NCI-H82 treated with DMSO at 0.1 percent for 48 hours (cell line): ENCODE measurements around the gene HOOK2.

Source experiments
- DNase-seq: peaks from one replicate; lab custom pipeline; 2025; ENCODE audit not compliant: unreplicated experiment; lab: John Stamatoyannopoulos, UW

The HOOK2 gene

DNA sequence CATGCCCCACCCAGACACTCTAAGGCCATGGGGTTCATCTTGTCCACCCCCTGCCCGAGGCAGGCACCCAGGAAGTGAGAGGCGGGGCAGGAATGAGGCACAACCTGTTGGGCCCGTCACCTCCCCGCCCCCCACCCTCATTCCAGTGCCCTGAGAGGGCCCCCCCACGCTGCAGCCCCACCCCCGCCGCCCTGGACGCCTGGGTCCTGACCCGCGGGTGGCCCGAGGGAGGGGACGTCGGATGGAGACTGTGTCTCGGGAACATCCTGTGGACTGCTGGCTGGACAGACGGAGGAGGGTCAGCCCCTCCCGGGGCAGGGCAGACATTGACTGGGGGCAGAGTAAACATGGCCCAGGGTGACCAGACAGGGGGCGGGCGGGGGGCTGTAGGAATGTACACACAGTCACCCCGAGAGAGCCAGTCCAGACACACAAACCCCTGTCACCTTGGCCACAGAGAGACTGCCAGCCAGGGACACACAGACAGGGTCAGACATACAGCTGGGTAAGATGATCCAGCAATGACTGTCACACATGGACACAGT, 8.6 kb upstream of the HOOK2 start:
- no peak for DNase-seq

DNA sequence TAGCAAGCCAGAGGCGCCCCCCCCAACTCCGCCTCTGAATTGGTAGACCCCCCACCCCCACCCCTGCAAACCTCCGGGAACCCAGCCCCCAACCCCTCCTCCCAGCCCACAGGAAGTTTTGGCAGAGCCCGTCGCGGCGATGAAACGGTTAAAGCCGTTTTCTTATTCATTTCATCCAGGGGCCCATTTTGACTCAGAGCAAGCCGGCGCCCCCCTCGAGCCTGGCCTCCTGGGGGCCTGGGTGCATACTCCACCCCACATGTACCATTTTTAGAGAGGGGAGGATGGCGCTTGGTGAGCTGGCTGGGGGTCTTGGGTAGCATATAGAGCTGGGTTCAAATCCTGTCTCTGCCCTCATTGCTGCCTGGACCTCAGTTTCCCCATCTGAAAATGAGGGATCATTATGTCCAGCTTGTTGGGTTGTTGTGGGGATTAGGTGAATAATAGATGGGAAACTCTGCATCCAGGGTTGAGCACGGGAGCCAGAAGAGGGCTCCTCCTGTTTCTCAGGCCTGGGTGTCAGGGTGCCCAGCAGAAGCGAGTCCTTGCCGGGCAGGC, 8.0 kb upstream of the HOOK2 start:
- DNase-seq, result no peak

DNA sequence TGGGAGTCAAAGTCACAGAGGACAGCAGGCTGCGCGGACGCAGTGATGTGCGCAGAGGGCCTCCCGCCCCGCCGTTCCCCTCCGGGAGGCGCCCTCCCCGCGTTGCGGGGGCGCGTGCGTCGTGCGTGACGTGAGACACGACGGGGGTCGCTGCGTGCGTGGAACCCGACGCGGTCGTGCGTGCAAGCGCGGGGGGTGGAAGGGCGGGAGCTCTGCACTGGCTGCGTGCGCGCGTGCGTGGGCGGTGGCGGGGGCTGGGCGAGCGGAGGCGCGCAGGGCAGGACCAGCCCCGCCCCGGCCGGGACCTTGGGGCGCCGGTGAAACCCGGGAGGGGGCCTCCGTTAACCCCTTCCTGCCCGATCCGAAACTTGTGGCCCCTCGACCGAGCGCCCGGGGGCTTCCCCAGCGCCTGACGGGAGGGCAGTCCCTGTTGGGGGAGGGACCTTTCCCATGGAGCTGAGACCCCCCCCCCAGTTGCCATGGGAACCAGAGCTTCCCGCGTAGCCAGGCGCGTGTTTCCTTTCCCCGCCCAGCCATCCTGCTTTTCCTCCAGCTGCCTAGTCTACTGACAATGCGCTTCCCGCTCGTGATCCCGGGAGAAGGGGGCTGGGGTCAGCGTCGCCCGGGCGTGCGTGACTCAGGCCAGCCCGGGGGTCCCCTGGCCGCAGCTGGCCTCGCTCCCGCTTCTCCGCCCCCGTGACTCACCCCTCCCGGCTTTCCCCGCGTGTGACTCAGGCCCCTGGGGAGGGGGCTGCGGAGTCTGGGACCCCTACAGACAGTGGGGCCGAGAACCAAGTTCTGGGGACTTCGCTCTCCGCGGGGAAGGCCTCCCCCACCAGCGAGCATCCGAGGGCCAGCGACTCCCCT, 7.3 kb upstream of the HOOK2 start:
- DNase-seq, result peak; percentile 69

DNA sequence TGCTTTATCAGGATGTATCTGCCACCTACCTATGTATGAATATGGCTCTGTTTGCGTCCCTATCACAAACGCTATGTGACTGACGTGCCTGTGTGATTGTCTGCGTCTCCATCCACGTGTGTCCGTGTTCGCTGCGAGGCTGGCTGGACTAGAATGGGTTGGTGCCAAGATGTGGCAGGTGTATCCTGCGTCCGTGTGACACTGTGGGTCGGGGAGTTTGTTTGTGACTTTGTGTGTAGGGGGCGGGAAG, 6.7 kb upstream of the HOOK2 start:
- no peak for DNase-seq

DNA sequence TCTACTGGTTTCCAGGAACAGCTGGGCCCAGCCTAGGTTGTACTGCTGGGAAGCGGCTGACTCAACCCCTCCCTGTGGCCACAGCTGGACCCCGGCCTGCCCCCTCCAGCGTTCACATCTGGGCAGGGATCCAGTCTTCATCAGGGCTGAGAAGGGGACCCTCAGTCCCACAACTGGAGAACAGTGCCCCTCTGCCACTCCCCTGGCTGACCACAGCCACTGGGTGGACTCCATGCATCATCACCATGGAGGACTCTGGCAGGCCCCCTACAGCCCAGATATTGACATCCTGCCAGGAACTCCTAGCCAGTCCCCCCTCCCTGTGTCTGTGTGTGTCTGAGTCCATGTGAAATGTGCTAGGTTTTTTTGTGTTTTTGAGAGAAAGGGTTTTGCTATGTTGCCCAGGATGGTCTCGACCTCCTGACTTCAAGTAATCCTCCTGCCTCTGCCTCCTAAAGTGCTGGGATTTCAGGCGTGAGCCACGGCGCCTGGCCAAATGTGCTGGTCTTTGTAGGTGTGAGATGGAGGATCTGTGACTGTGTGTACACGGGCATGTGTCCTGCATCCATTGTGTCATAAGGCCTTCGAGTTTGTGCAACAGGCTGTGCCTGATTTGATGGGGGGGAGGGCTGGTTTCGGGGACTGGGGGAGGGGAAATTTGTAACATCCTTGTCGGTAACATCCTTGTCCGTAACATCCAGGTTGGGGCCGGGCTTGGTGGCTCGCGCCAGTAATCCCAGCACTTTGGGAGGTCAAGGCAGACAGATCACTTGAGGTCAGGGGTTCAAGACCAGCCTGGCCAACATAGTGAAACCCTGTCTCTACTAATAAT, 4.0 kb upstream of the HOOK2 start:
- peak; percentile 49 for DNase-seq

- no peak for DNase-seq
Observed at GRCh38 chr19:12778905-12779161, 3.5 kb upstream of the HOOK2 start.

GRCh38 chr19:12778017-12778904, 2.9 kb upstream of the HOOK2 start:
- peak; percentile 86 for DNase-seq

DNA sequence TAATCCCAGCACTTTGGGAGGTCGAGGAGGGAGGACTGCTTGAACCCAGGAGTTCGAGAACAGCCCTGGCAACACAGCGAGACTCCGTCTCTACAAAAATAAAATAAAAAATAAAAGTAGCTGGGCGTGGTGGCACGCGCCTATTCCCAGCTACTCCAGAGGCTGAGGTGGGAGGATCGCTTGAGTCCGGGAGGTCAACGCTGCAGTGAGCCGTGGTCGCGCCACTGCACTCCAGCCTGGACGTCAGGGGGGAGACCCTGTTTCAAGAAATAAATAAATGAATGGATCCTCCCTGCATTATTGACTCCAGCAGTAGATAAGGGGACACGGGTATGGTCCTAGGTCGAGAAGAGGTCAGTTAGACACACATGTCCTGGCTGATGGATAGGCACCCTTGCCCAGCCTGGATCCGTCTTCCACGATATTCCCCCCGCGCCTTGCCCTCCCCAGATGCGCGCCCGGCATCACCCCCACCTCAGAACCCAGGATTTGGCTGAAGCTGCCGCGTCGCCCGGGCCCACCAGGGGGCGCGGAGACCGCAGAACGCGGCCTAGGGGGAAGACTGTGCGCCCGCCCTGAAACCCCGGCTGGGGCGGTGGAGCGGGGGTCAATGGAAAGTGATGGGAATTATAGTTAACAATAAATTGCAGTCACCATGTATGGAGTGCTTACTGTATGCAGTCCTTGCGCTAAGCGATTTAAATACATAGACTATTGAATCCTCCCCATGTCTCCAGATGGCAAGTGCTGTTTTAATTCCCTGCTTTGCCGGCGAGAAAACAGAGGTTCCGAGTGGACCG, 2.1 kb upstream of the HOOK2 start:
- DNase-seq, result peak; percentile 87

GRCh38 chr19:12773571-12773970, 1.8 kb downstream of the HOOK2 start:
- no peak for DNase-seq

DNA sequence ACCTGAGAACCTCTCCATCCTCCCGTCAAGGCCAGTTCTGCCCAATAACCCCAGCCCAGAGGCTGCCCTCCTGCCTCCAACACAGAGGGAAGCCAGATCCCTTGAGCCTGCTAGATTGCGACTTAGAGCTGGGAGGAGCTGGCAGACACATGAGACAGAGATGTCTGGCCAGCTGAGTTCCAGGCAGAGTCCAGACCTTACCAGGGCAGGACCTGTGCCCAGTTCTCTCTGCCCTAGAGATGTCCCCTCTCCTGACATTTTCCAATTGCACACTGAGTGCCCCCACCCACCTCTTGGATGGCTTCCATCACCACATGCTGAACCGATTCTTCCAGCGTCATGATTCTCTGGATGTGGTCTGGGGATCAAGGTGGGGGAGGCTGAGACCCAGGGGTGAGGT, 3.0 kb downstream of the HOOK2 start:
- DNase-seq, result no peak

- no peak for DNase-seq
Observed at GRCh38 chr19:12770922-12771321, 4.4 kb downstream of the HOOK2 start.

- peak; percentile 87 for DNase-seq
Observed at GRCh38 chr19:12769689-12770088, 5.7 kb downstream of the HOOK2 start.

DNA sequence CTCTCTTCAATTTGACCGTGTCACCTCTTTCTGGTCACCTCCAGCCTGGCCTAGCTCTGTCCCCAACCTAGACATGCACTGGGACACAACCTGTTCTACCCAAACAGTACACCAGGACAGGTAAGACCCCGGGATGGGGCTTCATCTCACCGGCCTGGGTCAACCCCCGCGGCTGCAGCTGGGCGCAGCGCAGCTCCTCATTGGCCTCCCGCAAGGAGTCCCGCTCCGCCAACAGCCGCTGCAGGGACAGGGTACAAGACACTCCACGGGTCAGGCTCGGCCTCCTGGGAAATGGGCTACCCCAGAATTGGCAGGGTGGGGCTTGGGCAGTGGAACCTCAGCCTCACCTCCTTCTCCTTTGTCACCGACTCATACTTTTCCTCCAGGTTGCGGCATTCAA, 7.7 kb downstream of the HOOK2 start:
- no peak for DNase-seq

DNA sequence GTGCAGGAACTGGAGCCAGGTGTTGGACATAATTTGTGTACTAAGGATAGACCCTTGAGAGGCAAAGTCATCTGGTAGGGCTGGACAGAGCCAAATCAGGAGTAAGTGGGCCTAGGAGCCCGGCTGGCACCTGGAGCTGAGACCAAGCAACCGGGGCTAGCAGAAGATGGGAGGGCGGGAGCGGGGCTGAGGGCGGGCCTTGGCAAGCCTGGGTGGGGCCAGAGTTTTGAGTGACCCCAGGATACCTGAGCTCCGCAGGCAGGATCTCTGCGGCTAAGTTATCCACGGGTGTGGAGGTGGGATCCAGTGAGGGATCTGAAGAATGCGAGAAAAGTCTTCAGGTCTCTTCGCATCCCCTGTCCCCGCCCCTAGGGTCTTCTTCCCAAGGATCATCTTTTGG, 8.2 kb downstream of the HOOK2 start:
- no peak for DNase-seq

GRCh38 chr19:12766051-12766521, 9.3 kb downstream of the HOOK2 start:
- no peak for DNase-seq

DNA sequence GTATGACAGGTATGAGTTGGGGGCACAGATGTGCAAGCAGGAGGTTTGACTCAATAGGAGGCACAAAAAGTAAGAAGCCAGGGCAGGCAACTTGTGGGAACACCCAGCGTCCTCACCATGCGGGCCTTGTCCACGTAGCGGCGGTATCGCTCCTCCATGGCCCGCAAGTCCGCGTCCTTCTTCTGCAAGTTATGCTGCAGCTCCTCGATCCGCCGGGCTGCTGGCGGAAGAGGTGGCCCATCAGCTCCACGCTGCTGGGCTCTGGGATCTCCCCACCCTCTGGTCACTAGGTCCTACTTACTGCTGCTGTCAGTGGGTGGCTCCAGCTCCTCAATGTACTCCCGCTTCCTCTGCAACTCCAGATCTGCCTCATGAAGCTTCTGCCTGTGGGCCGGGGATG, 10.7 kb downstream of the HOOK2 start:
- DNase-seq, result no peak

- no peak for DNase-seq
Observed at GRCh38 chr19:12763100-12763499, 12.3 kb downstream of the HOOK2 start.

GRCh38 chr19:12759686-12760085, 15.7 kb downstream of the HOOK2 start:
- no peak for DNase-seq

DNA sequence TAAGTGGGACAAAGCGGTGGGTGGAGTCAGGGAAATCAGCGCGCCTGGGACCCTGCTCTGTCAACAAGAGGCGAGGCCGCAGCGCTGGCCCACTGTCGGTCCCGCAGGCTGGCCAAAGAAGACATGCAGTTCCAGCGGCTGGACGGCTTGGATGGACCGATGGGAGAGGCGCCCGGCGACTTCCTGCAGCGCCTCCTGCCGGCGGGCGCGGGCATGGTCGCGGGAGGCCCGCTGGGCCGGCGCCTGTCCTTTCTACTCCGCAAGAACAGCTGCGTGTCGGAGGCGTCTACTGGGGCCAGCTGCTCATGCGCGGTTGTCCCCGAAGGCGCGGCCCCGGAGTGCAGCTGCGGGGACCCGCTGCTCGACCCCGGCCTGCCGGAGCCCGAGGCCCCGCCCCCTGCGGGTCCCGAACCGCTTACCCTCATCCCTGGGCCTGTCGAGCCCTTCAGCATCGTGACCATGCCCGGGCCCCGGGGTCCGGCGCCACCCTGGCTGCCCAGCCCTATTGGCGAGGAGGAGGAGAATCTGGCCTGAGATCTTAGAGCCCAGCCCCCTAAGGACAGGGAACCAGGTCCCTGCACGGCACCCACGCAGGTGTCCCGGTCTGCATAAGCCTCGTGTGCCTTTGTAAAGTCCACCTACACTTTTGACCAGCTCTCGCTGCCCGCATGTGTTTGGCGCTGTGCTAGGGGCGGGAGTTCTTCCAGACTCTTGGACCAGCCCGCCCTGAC, 17.6 kb downstream of the HOOK2 start:
- peak; percentile 84 for DNase-seq
